Suprapubic skin (tissue), 4 donors: ENCODE results near the gene PTPRN2. TPM values are rescaled to one million over a fixed set of nuclear protein-coding genes. Genes with fewer than 3 reads are reported as not detected.

Source experiments
- DNase-seq, 2 donors: peaks; one replicate each; pipeline ENCODE4 v3.0.0-alpha.2; 2019; ENCODE audit warnings: low spot score in 2 of 2
- H3K27ac ChIP-seq: fragments of 200-600 bp; sonication (generic); one replicate; pipeline ENCODE4 v1.5.1; 2019
- H3K27me3 ChIP-seq: fragments of 200-600 bp; sonication (generic); one replicate; pipeline ENCODE4 v1.5.1; 2019
- H3K36me3 ChIP-seq: fragments of 200-600 bp; sonication (generic); one replicate; pipeline ENCODE4 v1.5.1; 2019
- H3K4me1 ChIP-seq: fragments of 200-600 bp; sonication (generic); one replicate; pipeline ENCODE4 v1.5.1; 2019
- H3K4me3 ChIP-seq: fragments of 200-600 bp; sonication (generic); one replicate; pipeline ENCODE4 v1.5.1; 2019; ENCODE audit warnings: mild to moderate bottlenecking
- H3K9me3 ChIP-seq: fragments of 200-600 bp; sonication (generic); one replicate; pipeline ENCODE4 v1.5.1; 2019
- CTCF ChIP-seq, 2 donors: fragments of 200-600 bp in 1 of 2; fragments of 450-650 bp in 1 of 2; sonication (generic) in 1 of 2; IDR thresholded peaks; one replicate each; pipeline ENCODE4 v1.5.1; 2016 to 2019; ENCODE audit warnings: antibody characterized with exemption in 2 of 2, mild to moderate bottlenecking in 1 of 2, moderate library complexity in 1 of 2
- EP300 ChIP-seq: sonication (generic); formaldehyde crosslinking; IDR thresholded peaks from one replicate; pipeline ENCODE4 v1.6.1; 2017; ENCODE audit warnings: antibody characterized with exemption
- POLR2A ChIP-seq, 2 donors: fragments of 450-650 bp; IDR thresholded peaks; one replicate each; pipeline ENCODE4 v1.6.1; 2017; ENCODE audit warnings: antibody characterized with exemption in 2 of 2, mild to moderate bottlenecking in 2 of 2, moderate library complexity in 2 of 2
- POLR2AphosphoS5 ChIP-seq, 3 donors: sonication (generic); formaldehyde crosslinking; IDR thresholded peaks; one replicate each; pipeline ENCODE4 v1.6.1; 2017; ENCODE audit warnings: antibody characterized with exemption in 3 of 3
- WGBS: methylation state at CpG from one replicate; pipeline ENCODE4 v1.1.5; 2018; 5-methylcytosine and 5-hydroxymethylcytosine counted together
- total RNA-seq, 4 donors: library from RNA; depleted of rRNA; stranded (reverse); fragments of >200 nt; gene quantifications; one replicate each; pipeline ENCODE4 v1.1.0, GENCODE V29; 2016

PTPRN2 gene
- total RNA-seq, 4 donors from 2014 or later: 0.23 to 1.8 (median 1.3) TPM

GRCh38 chr7:158468700-158469296 is 118.8 kb downstream of the PTPRN2 start:
- Histone ChIP-seq H3K27ac (no peak overlapping the region), H3K27me3 (peaks cover 23% of the 10 kb centered on the region), H3K36me3 (no peaks in the 10 kb centered on the region), H3K9me3 (no peaks in the 10 kb centered on the region), H3K4me3 (no peak overlapping the region), H3K4me1 (no peaks in the 10 kb centered on the region)
- TF ChIP-seq POLR2A (IDR thresholded peaks at IDR 0.05): no peak
- TF ChIP-seq EP300: no peak
- TF ChIP-seq POLR2AphosphoS5 (IDR thresholded peaks at IDR 0.05): no peak
- no peak for TF ChIP-seq CTCF (IDR thresholded peaks at IDR 0.05)
- 63% methylated on average over 8 of the region's 9 CpGs for WGBS
- DNase-seq: no peak

- Histone ChIP-seq H3K4me3 (no peak overlapping the region), H3K27ac (no peak overlapping the region), H3K4me1 (no peaks in the 10 kb centered on the region), H3K27me3 (peaks cover 23% of the 10 kb centered on the region), H3K36me3 (no peaks in the 10 kb centered on the region), H3K9me3 (no peaks in the 10 kb centered on the region)
- 16% methylated on average over 10 of the region's 10 CpGs for WGBS
- no peak for DNase-seq
- TF ChIP-seq EP300 (no peak), POLR2A (IDR thresholded peaks at IDR 0.05) (no peak), CTCF (IDR thresholded peaks at IDR 0.05) (no peak), POLR2AphosphoS5 (IDR thresholded peaks at IDR 0.05) (no peak)
Observed at GRCh38 chr7:158468181-158468580, 119.4 kb downstream of the PTPRN2 start.

- TF ChIP-seq CTCF (IDR thresholded peaks at IDR 0.05): no peak
- no peak for TF ChIP-seq EP300
- TF ChIP-seq POLR2A (IDR thresholded peaks at IDR 0.05): no peak
- TF ChIP-seq POLR2AphosphoS5 (IDR thresholded peaks at IDR 0.05): no peak
- DNase-seq: no peak
- no peaks in the 10 kb centered on the region for H3K36me3 ChIP-seq
- peaks cover 23% of the 10 kb centered on the region for H3K27me3 ChIP-seq
- H3K4me1 ChIP-seq: no peaks in the 10 kb centered on the region
- no peaks in the 10 kb centered on the region for H3K9me3 ChIP-seq
- no peak overlapping the region for H3K27ac ChIP-seq
- no peak overlapping the region for H3K4me3 ChIP-seq
- WGBS: 55% methylated on average over 7 of the region's 7 CpGs
Observed at GRCh38 chr7:158467562-158467961, 120.1 kb downstream of the PTPRN2 start.

- Histone ChIP-seq H3K27ac (no peak overlapping the region), H3K27me3 (peaks cover 13% of the 10 kb centered on the region), H3K4me3 (no peak overlapping the region), H3K36me3 (no peaks in the 10 kb centered on the region), H3K4me1 (no peaks in the 10 kb centered on the region), H3K9me3 (no peaks in the 10 kb centered on the region)
- 85% methylated on average over 4 of the region's 4 CpGs for WGBS
- TF ChIP-seq EP300 (no peak), POLR2A (IDR thresholded peaks at IDR 0.05) (no peak), POLR2AphosphoS5 (IDR thresholded peaks at IDR 0.05) (no peak), CTCF (IDR thresholded peaks at IDR 0.05) (no peak)
- no peak for DNase-seq
Observed at GRCh38 chr7:158463317-158463716, 124.3 kb downstream of the PTPRN2 start.

- H3K4me1 ChIP-seq: no peaks in the 10 kb centered on the region
- no peak for DNase-seq
- no peak for TF ChIP-seq EP300
- TF ChIP-seq POLR2A (IDR thresholded peaks at IDR 0.05): no peak
- TF ChIP-seq CTCF (IDR thresholded peaks at IDR 0.05): no peak
- no peak for TF ChIP-seq POLR2AphosphoS5 (IDR thresholded peaks at IDR 0.05)
- H3K27ac ChIP-seq: no peak overlapping the region
- no peaks in the 10 kb centered on the region for H3K9me3 ChIP-seq
- H3K4me3 ChIP-seq: no peak overlapping the region
- H3K27me3 ChIP-seq: peaks cover 2% of the 10 kb centered on the region
- no peaks in the 10 kb centered on the region for H3K36me3 ChIP-seq
- 81% methylated on average over 11 of the region's 11 CpGs for WGBS
Observed at GRCh38 chr7:158461824-158462223, 125.8 kb downstream of the PTPRN2 start.
